ENCODE data around the gene DNAJB14. TPM values are rescaled to one million over a fixed set of nuclear protein-coding genes. Genes with fewer than 3 reads are reported as not detected.
"Not testable (repeated sequence)": the region's sequence is repeated elsewhere in the genome, so short reads cannot be mapped to it uniquely, and the experiment has no call there.

DNAJB14 gene
- total RNA-seq (2014; rRNA removed; shearing (Covaris generic)), result 18.0 and 36.8 TPM in 2 replicates

- in situ Hi-C loops (cut with HindIII; ENCODE audit: low sequenced_read_pairs), result no loop called here
- peak; percentile 66 for DNase-seq (ENCODE audit: low spot score)
Observed at GRCh38 chr4:99946356-99947189, at the start of gene DNAJB14. Gene DNAJB14, minus strand, starts transcription at chr4:99946618. Its CDS starts 47 bp downstream, at chr4:99946571.

GRCh38 chr4:99991741-99992140, 45.3 kb upstream of the DNAJB14 start:
- in situ Hi-C loops (cut with HindIII; ENCODE audit: low sequenced_read_pairs), result no loop called here
- no peak for DNase-seq (ENCODE audit: low spot score)

- in situ Hi-C loops (cut with HindIII; ENCODE audit: low sequenced_read_pairs), result no loop called here
- DNase-seq (ENCODE audit: low spot score), result no peak
Observed at GRCh38 chr4:99987681-99988080, 41.3 kb upstream of the DNAJB14 start.

- DNase-seq (ENCODE audit: low spot score), result no peak
- in situ Hi-C loops (cut with HindIII; ENCODE audit: low sequenced_read_pairs), result no loop called here
Observed at GRCh38 chr4:99986792-99987191, 40.4 kb upstream of the DNAJB14 start.

- in situ Hi-C loops (cut with HindIII; ENCODE audit: low sequenced_read_pairs), result no loop called here
- DNase-seq (ENCODE audit: low spot score), result no peak
Observed at GRCh38 chr4:99983289-99983943, 37.0 kb upstream of the DNAJB14 start.

GRCh38 chr4:99979872-99980271, 33.5 kb upstream of the DNAJB14 start:
- no peak for DNase-seq (ENCODE audit: low spot score)
- in situ Hi-C loops (cut with HindIII; ENCODE audit: low sequenced_read_pairs), result no loop called here

- in situ Hi-C loops (cut with HindIII; ENCODE audit: low sequenced_read_pairs), result no loop called here
Observed at GRCh38 chr4:99971453-99972111, 25.2 kb upstream of the DNAJB14 start.

GRCh38 chr4:99968330-99968729, 21.9 kb upstream of the DNAJB14 start:
- DNase-seq (ENCODE audit: low spot score), result no peak
- in situ Hi-C loops (cut with HindIII; ENCODE audit: low sequenced_read_pairs), result no loop called here

More at GRCh38 chr4:99971453-99972111, 25.2 kb upstream of the DNAJB14 start:
- no peak for DNase-seq (ENCODE audit: low spot score)

- no peak for DNase-seq (ENCODE audit: low spot score)
- in situ Hi-C loops (cut with HindIII; ENCODE audit: low sequenced_read_pairs), result no loop called here
Observed at GRCh38 chr4:99966692-99967091, 20.3 kb upstream of the DNAJB14 start.

- no peak for DNase-seq (ENCODE audit: low spot score)
- in situ Hi-C loops (cut with HindIII; ENCODE audit: low sequenced_read_pairs), result no loop called here
Observed at GRCh38 chr4:99965674-99966350, 19.4 kb upstream of the DNAJB14 start.

- in situ Hi-C loops (cut with HindIII; ENCODE audit: low sequenced_read_pairs), result no loop called here
- no peak for DNase-seq (ENCODE audit: low spot score)
Observed at GRCh38 chr4:99965173-99965572, 18.8 kb upstream of the DNAJB14 start.

- in situ Hi-C loops (cut with HindIII; ENCODE audit: low sequenced_read_pairs), result no loop called here
- DNase-seq (ENCODE audit: low spot score), result no peak
Observed at GRCh38 chr4:99961711-99962110, 15.3 kb upstream of the DNAJB14 start.

GRCh38 chr4:99960648-99961047, 14.2 kb upstream of the DNAJB14 start:
- in situ Hi-C loops (cut with HindIII; ENCODE audit: low sequenced_read_pairs), result no loop called here

GRCh38 chr4:99958207-99958606, 11.8 kb upstream of the DNAJB14 start:
- DNase-seq (ENCODE audit: low spot score); in situ Hi-C loops (cut with HindIII; ENCODE audit: low sequenced_read_pairs): not testable (repeated sequence)

More at GRCh38 chr4:99960648-99961047, 14.2 kb upstream of the DNAJB14 start:
- no peak for DNase-seq (ENCODE audit: low spot score)

GRCh38 chr4:99950913-99951254, 4.5 kb upstream of the DNAJB14 start:
- in situ Hi-C loops (cut with HindIII; ENCODE audit: low sequenced_read_pairs), result no loop called here
- DNase-seq (ENCODE audit: low spot score), result no peak

- in situ Hi-C loops (cut with HindIII; ENCODE audit: low sequenced_read_pairs), result no loop called here
- DNase-seq (ENCODE audit: low spot score), result peak; percentile 100
Observed at GRCh38 chr4:99949999-99950912, 3.8 kb upstream of the DNAJB14 start, which contains the start of gene H2AZ1. Gene H2AZ1, minus strand, starts transcription at chr4:99950275. Its CDS starts 105 bp downstream, at chr4:99950170.

- in situ Hi-C loops (cut with HindIII; ENCODE audit: low sequenced_read_pairs), result no loop called here
- peak; percentile 98 for DNase-seq (ENCODE audit: low spot score)
Observed at GRCh38 chr4:99949034-99949998, 2.9 kb upstream of the DNAJB14 start.

All from G401 (cell line).